Measurements from ENCODE around the gene SIPA1L3. TPM values are rescaled to one million over a fixed set of nuclear protein-coding genes. Genes with fewer than 3 reads are reported as not detected.
A peak's percentile ranks its signal among the peaks of the same experiment; 100 is the strongest.

SIPA1L3 gene
- total and polyA plus RNA-seq, 12 donors, result 2.8 to 24.2 (median 12.3) TPM

- Histone ChIP-seq H3K9me3 (no peaks in the 10 kb centered on the region), H3K4me1 (no peaks in the 10 kb centered on the region), H3K4me3 (no peak overlapping the region), H3K36me3 (no peaks in the 10 kb centered on the region), H3K27me3 (peaks cover 0 to 22% (median 9%) of the 10 kb centered on the region in 7 donors), H3K27ac (no peak overlapping the region)
- DNase-seq, result no peak
- intact Hi-C loops (cut with DNase I), result loop anchor here in 2 of 10 donors (5.0 to 10.0 kb wide), 3 partner anchors 201 to 339 kb away; no protein-coding TSS in a partner anchor
- 57 to 64% methylated on average over 8 of the region's 8 CpGs for WGBS, 2 donors
- ATAC-seq, result peak in 5 of 8 donors; percentile 22 to 58 (median 51)
- no peak for TF ChIP-seq CTCF (IDR thresholded peaks at IDR 0.05)
Measured at GRCh38 chr19:37896180-37896579, 10.8 kb upstream of the SIPA1L3 start.

GRCh38 chr19:37899453-37899852 lies 7.6 kb upstream of the SIPA1L3 start:
- Histone ChIP-seq H3K27me3 (no peaks in the 10 kb centered on the region), H3K4me3 (no peak overlapping the region), H3K4me1 (no peaks in the 10 kb centered on the region), H3K27ac (no peak overlapping the region), H3K9me3 (no peaks in the 10 kb centered on the region), H3K36me3 (no peaks in the 10 kb centered on the region)
- WGBS, 2 donors, result 77 to 88% methylated on average over 1 of the region's 1 CpG
- intact Hi-C loops (cut with DNase I), result loop anchor here in 4 of 10 donors (2.0 to 10.0 kb wide), 5 partner anchors 195 to 435 kb away; partner anchors contain the start of gene CATSPERG (in 1 of the 4)
- ATAC-seq, result no peak
- TF ChIP-seq CTCF (IDR thresholded peaks at IDR 0.05), result no peak
- DNase-seq, result no peak

- no peak for TF ChIP-seq CTCF (IDR thresholded peaks at IDR 0.05)
- intact Hi-C loops (cut with DNase I), result loop anchor here (2.0 to 10.0 kb wide), 15 partner anchors 105 to 435 kb away; partner anchors contain the start of genes CATSPERG (in 3 of the 10) and DPF1 (in 3 of the 10)
- 81 to 92% methylated on average over 2 of the region's 2 CpGs for WGBS, 2 donors
- Histone ChIP-seq H3K9me3 (no peaks in the 10 kb centered on the region), H3K27me3 (no peaks in the 10 kb centered on the region), H3K27ac (no peak overlapping the region), H3K4me1 (no peaks in the 10 kb centered on the region), H3K36me3 (no peaks in the 10 kb centered on the region), H3K4me3 (no peak overlapping the region)
- no peak for ATAC-seq
- DNase-seq, result no peak
Measured at GRCh38 chr19:37899966-37900365, 7.0 kb upstream of the SIPA1L3 start.

GRCh38 chr19:37902668-37903067 lies 4.3 kb upstream of the SIPA1L3 start:
- Histone ChIP-seq H3K9me3 (no peaks in the 10 kb centered on the region), H3K27ac (no peak overlapping the region), H3K4me1 (peaks cover 2 to 12% (median 8%) of the 10 kb centered on the region in 9 donors), H3K4me3 (no peak overlapping the region), H3K36me3 (no peaks in the 10 kb centered on the region), H3K27me3 (no peaks in the 10 kb centered on the region)
- TF ChIP-seq CTCF (IDR thresholded peaks at IDR 0.05), result peak; percentile 61 to 89 (median 79)
- WGBS, 2 donors, result 0% methylated on average over 4 of the region's 4 CpGs
- intact Hi-C loops (cut with DNase I), result loop anchor here (2.0 to 10.0 kb wide), 13 partner anchors 102 to 432 kb away; partner anchors contain the start of genes DPF1 (in 3 of the 10) and CATSPERG (in 2 of the 10)
- DNase-seq (peak; percentile 65 to 72), ATAC-seq (peak in 4 of 8 donors; percentile 24 to 50 (median 36))
